ENCODE measurements around the gene CCDC97. TPM values are rescaled to one million over a fixed set of nuclear protein-coding genes. Genes with fewer than 3 reads are reported as not detected.

CCDC97 gene
- total RNA-seq (2021; ENCODE audit: unreplicated experiment) (25.5 TPM), Bru-seq, nascent RNA (percentile 69 among the genes with signal in this experiment), BruChase-seq, experiment 1, labeled RNA remaining after a 2-hour chase (percentile 80 among the genes with signal in this experiment), BruChase-seq, experiment 2, labeled RNA remaining after a 6-hour chase (percentile 80 among the genes with signal in this experiment)
- polyA plus RNA-seq (2012; ENCODE audit: insufficient read length) = 23.1 TPM
- long read RNA-seq, partial matches to known transcripts = 3 of 32 reads
- long read RNA-seq, other reads (novel, unspliced or antisense) = 27 of 32 reads

DNA sequence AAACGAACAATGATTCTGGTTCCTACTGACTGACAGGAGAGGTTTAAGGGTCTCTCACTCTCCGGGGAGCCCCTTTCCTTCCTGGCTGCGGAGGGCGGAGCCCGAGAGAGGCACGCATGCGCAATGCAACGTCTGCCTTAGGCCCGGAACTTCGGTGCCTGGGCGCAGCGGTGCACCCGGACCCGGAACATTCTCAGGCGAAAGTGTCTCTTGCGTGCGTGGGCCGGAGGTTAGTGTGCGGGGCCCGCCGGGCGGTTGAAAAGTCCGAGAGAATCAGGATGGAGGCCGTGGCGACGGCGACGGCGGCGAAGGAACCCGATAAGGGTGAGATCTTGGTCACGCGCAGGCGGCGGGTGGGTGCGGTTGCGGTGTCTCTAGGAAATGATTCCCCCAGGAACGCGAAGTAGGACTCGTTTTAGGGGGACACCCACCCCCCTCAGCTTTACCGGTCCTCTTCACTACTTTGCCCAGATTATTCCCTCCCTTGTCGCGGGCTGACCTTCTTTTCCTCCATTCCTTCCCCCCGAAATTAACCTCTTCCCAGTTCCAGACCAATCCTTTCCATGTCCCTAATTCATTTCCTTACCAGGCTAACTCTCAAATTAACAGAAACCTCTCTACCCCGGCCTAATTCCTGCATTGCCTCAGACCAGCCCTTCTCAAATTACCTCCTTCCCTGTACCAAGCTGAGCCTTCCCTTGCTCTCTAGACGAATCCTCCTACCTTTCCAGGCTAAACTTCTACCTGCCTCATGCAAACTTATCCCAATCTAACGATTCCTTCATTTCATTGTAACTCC, at the start of gene CCDC97:
Gene CCDC97 (plus strand): TSS at position 140 of the 799 bp plus-strand sequence. CDS start 139 bp downstream, at position 279.
- H3K9me3 ChIP-seq (ENCODE audit: control insufficient read depth, insufficient read depth, low read depth, low read length) = no peaks in the 10 kb centered on the region
- intact Hi-C loops (cut with micrococcal nuclease; ENCODE audit: unreplicated experiment) = no loop called here
- TF ChIP-seq TCF7L2 (IDR thresholded peaks at IDR 0.05; ENCODE audit: low read depth, low read length) (0 out of 2 replicates have a peak, but pooled peaks have one; percentile 38), SIN3A (IDR thresholded peaks at IDR 0.05; ENCODE audit: borderline replicate concordance, insufficient read depth, low read depth, low read length) (peak; percentile 84; the same call in 1 of the 2 replicates), POLR2AphosphoS5 (IDR thresholded peaks at IDR 0.05; ENCODE audit: low read depth, low read length) (peak; percentile 85)
- TF ChIP-seq, protein P1, sequence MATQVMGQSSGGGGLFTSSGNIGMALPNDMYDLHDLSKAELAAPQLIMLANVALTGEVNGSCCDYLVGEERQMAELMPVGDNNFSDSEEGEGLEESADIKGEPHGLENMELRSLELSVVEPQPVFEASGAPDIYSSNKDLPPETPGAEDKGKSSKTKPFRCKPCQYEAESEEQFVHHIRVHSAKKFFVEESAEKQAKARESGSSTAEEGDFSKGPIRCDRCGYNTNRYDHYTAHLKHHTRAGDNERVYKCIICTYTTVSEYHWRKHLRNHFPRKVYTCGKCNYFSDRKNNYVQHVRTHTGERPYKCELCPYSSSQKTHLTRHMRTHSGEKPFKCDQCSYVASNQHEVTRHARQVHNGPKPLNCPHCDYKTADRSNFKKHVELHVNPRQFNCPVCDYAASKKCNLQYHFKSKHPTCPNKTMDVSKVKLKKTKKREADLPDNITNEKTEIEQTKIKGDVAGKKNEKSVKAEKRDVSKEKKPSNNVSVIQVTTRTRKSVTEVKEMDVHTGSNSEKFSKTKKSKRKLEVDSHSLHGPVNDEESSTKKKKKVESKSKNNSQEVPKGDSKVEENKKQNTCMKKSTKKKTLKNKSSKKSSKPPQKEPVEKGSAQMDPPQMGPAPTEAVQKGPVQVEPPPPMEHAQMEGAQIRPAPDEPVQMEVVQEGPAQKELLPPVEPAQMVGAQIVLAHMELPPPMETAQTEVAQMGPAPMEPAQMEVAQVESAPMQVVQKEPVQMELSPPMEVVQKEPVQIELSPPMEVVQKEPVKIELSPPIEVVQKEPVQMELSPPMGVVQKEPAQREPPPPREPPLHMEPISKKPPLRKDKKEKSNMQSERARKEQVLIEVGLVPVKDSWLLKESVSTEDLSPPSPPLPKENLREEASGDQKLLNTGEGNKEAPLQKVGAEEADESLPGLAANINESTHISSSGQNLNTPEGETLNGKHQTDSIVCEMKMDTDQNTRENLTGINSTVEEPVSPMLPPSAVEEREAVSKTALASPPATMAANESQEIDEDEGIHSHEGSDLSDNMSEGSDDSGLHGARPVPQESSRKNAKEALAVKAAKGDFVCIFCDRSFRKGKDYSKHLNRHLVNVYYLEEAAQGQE (IDR thresholded peaks at IDR 0.05; ENCODE audit: insufficient read depth in 1 of 2, low read depth in 2 of 2, low read length in 1 of 2) = 0 out of 4 replicates have a peak, but pooled peaks of 1 of the 2 experiments have one; percentile 38
- TF ChIP-seq, protein P2, sequence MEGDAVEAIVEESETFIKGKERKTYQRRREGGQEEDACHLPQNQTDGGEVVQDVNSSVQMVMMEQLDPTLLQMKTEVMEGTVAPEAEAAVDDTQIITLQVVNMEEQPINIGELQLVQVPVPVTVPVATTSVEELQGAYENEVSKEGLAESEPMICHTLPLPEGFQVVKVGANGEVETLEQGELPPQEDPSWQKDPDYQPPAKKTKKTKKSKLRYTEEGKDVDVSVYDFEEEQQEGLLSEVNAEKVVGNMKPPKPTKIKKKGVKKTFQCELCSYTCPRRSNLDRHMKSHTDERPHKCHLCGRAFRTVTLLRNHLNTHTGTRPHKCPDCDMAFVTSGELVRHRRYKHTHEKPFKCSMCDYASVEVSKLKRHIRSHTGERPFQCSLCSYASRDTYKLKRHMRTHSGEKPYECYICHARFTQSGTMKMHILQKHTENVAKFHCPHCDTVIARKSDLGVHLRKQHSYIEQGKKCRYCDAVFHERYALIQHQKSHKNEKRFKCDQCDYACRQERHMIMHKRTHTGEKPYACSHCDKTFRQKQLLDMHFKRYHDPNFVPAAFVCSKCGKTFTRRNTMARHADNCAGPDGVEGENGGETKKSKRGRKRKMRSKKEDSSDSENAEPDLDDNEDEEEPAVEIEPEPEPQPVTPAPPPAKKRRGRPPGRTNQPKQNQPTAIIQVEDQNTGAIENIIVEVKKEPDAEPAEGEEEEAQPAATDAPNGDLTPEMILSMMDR (IDR thresholded peaks at IDR 0.05) = no peak
- ATAC-seq = peak; percentile 79
- H3K27me3 ChIP-seq (ENCODE audit: control insufficient read depth, insufficient read depth, low read length) = no peaks in the 10 kb centered on the region
- peaks cover 15% of the 10 kb centered on the region for H3K4me1 ChIP-seq (ENCODE audit: control insufficient read depth, insufficient read depth, low read length)
- ChIA-PET POLR2A (no interaction called here), CTCF (no interaction called here)
- H3K27ac ChIP-seq (ENCODE audit: low read length) = peak within 1 kb of the TSS; percentile 89
- in situ Hi-C loops (cut with HindIII; ENCODE audit: low pct_unique_long_range_greater_than_20kb, low sequenced_read_pairs) = no loop called here
- TSS peak; percentile 79 for BruUV-seq (replicated peaks)
- H3K36me3 ChIP-seq (ENCODE audit: control insufficient read depth, insufficient read depth, low read length) = peaks cover 2% of the 10 kb centered on the region; the same call in 1 of the 2 replicates
- H3K4me3 ChIP-seq (ENCODE audit: low read depth in 2 of 2, low read length in 2 of 2) = peak within 1 kb of the TSS; percentile 63 to 75
- no peak for DNase-seq (ENCODE audit: low read depth, low spot score)

DNA sequence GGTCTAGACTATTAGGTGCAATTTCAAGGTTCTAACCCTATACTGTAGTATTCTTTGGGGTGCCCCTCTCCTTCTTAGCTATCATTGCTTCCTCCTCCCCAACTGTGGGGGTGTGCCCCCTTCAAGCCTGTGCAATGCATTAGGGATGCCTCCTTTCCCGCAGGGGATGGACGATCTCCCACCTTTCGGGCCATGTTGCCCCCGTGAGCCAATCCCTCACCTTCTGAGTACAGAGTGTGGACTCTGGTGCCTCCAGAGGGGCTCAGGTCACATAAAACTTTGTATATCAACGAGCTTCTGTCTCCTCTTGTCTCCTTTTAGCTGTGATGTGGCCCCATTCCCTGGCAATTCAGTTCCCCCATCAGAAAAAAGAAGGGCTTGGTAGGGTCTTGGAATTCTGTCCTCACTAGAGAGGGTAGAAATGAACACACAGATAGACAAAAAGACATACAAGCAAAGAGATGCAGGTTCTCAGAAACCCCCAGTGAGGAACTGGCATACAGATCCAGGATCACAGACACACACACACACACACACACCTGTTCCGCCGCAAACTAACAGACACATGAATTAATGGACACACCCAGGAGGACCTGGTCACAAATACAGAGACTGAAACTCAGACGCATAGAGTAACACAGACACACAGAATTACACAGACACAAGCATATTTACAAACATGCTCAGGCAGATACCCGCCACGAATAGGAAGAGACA, 48.3 kb upstream of the CCDC97 start:
- peak; percentile 25 for DNase-seq (ENCODE audit: low read depth, low spot score)
- Histone ChIP-seq H3K36me3 (ENCODE audit: control insufficient read depth, insufficient read depth, low read length) (peaks cover 5% of the 10 kb centered on the region), H3K9me3 (ENCODE audit: control insufficient read depth, insufficient read depth, low read depth, low read length) (no peaks in the 10 kb centered on the region), H3K27ac (ENCODE audit: low read length) (peak overlapping the region; percentile 93), H3K27me3 (ENCODE audit: control insufficient read depth, insufficient read depth, low read length) (no peaks in the 10 kb centered on the region), H3K4me1 (ENCODE audit: control insufficient read depth, insufficient read depth, low read length) (peaks cover 8% of the 10 kb centered on the region), H3K4me3 (ENCODE audit: low read depth in 2 of 2, low read length in 2 of 2) (peak overlapping the region; percentile 72 to 95)
- ATAC-seq = no peak
- ChIA-PET POLR2A (no interaction called here), CTCF (interaction anchor here (1.7 kb wide), 1 partner anchor 53 kb away, joined by 5 read pairs; no protein-coding TSS in a partner anchor)
- intact Hi-C loops (cut with micrococcal nuclease; ENCODE audit: unreplicated experiment) (loop anchor here (2.0 kb wide), 1 partner anchor 57 kb away; no protein-coding TSS in a partner anchor), in situ Hi-C loops (cut with HindIII; ENCODE audit: low pct_unique_long_range_greater_than_20kb, low sequenced_read_pairs) (no loop called here)
- BruUV-seq (replicated peaks) = TSS peak; percentile 78
- TF ChIP-seq, protein P1 (IDR thresholded peaks at IDR 0.05; ENCODE audit: insufficient read depth in 1 of 2, low read depth in 2 of 2, low read length in 1 of 2) = no peak
- no peak for TF ChIP-seq POLR2AphosphoS5 (IDR thresholded peaks at IDR 0.05; ENCODE audit: low read depth, low read length)
- no peak for TF ChIP-seq TCF7L2 (IDR thresholded peaks at IDR 0.05; ENCODE audit: low read depth, low read length)
- no peak for TF ChIP-seq SIN3A (IDR thresholded peaks at IDR 0.05; ENCODE audit: borderline replicate concordance, insufficient read depth, low read depth, low read length)
- TF ChIP-seq, protein P2 (IDR thresholded peaks at IDR 0.05) = no peak
